ENCODE measurements around the gene DIRAS1. TPM values are rescaled to one million over a fixed set of nuclear protein-coding genes. Genes with fewer than 3 reads are reported as not detected.

The DIRAS1 gene
- total RNA-seq, 1 experiment from 2014 or later: 7.8 TPM

DNA sequence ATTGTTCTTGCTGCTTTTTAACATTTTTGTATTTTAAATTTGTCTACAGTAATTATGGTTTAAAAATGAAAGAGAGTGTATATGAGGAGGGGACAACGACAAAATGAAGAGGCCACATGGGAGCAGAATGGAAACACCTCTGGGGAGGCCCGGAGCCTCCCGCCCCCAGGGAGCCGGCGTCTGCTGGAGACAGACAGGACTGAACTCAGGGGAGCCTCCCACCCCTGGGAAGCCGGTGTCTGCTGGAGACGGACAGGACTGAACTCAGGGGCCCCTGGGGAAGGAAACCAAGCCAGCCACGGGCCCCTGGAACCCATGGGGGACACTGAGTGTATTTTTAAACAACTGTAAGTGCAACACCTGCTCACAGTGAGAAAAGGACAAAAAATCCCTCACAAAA is 35.3 kb upstream of the DIRAS1 start:
- no peaks in the 10 kb centered on the region for H3K9me3 Mint-ChIP-seq
- no peaks in the 10 kb centered on the region for H3K23me2 ChIP-seq (ENCODE audit: insufficient read length, low read depth, low read length, poor library complexity, severe bottlenecking)
- no peak overlapping the region for H3T11ph ChIP-seq (ENCODE audit: low read length)
- no peaks in the 10 kb centered on the region for H4K20me1 ChIP-seq (ENCODE audit: control insufficient read depth, insufficient read depth, insufficient read length)
- H3K79me1 ChIP-seq (ENCODE audit: insufficient read depth, low read depth, low read length, poor library complexity, severe bottlenecking): no peaks in the 10 kb centered on the region
- no peak overlapping the region for H2AK5ac ChIP-seq (ENCODE audit: insufficient read length, low read length)
- TF ChIP-seq, protein P1, sequence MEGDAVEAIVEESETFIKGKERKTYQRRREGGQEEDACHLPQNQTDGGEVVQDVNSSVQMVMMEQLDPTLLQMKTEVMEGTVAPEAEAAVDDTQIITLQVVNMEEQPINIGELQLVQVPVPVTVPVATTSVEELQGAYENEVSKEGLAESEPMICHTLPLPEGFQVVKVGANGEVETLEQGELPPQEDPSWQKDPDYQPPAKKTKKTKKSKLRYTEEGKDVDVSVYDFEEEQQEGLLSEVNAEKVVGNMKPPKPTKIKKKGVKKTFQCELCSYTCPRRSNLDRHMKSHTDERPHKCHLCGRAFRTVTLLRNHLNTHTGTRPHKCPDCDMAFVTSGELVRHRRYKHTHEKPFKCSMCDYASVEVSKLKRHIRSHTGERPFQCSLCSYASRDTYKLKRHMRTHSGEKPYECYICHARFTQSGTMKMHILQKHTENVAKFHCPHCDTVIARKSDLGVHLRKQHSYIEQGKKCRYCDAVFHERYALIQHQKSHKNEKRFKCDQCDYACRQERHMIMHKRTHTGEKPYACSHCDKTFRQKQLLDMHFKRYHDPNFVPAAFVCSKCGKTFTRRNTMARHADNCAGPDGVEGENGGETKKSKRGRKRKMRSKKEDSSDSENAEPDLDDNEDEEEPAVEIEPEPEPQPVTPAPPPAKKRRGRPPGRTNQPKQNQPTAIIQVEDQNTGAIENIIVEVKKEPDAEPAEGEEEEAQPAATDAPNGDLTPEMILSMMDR (conservative IDR thresholded peaks at IDR 0.05): no peak
- no peaks in the 10 kb centered on the region for H3K9me3 ChIP-seq (ENCODE audit: control insufficient read depth, low read depth, low read length)
- no CpG with 5 or more reads among the region's 8 CpGs for WGBS (ENCODE audit: extremely low coverage, insufficient read length, low lambda C conversion rate)
- H3K4me3 Mint-ChIP-seq: no peak overlapping the region
- no peak overlapping the region for H2AFZ ChIP-seq (ENCODE audit: low read length)
- no peaks in the 10 kb centered on the region for H3K4me1 ChIP-seq (ENCODE audit: insufficient read depth, low read length)
- H2BK20ac ChIP-seq (ENCODE audit: low read depth, low read length, poor library complexity, severe bottlenecking): no peak overlapping the region
- H3K4me1 Mint-ChIP-seq: no peaks in the 10 kb centered on the region
- no peak overlapping the region for H3K4me2 ChIP-seq (ENCODE audit: insufficient read depth, insufficient read length, low read length)
- H3K4ac ChIP-seq (ENCODE audit: low read depth, low read length): no peak overlapping the region
- H3K14ac ChIP-seq (ENCODE audit: insufficient read depth, low read length): no peak overlapping the region
- no peak overlapping the region for H3K27ac Mint-ChIP-seq
- no peak overlapping the region for H3K27ac ChIP-seq (ENCODE audit: insufficient read length, low read depth, low read length)
- H3K56ac ChIP-seq (ENCODE audit: insufficient read length, low read depth, low read length): no peak overlapping the region
- no peaks in the 10 kb centered on the region; the same call in 1 of the 2 replicates for H3K27me3 Mint-ChIP-seq (ENCODE audit: low read depth)
- H3K79me2 ChIP-seq (ENCODE audit: insufficient read depth, low read length): no peaks in the 10 kb centered on the region
- DNase-seq: no peak
- no peak overlapping the region for H2BK15ac ChIP-seq (ENCODE audit: low read depth, low read length)
- H2BK120ac ChIP-seq (ENCODE audit: low read depth, low read length, poor library complexity, severe bottlenecking): no peak overlapping the region
- no peak overlapping the region for H2BK12ac ChIP-seq (ENCODE audit: insufficient read length, low read depth, low read length)
- H3K18ac ChIP-seq (ENCODE audit: insufficient read length, low read depth, low read length): no peak overlapping the region
- no peak overlapping the region for H2BK5ac ChIP-seq (ENCODE audit: insufficient read length, low read length)
- no peaks in the 10 kb centered on the region for H3K27me3 ChIP-seq (ENCODE audit: insufficient read depth, low read length)
- no peak overlapping the region for H4K91ac ChIP-seq (ENCODE audit: insufficient read length, low read depth, low read length)
- H4K5ac ChIP-seq (ENCODE audit: insufficient read length, low read depth, low read length): no peak overlapping the region
- no peak overlapping the region for H4K8ac ChIP-seq (replicated peaks; ENCODE audit: insufficient read length, low read depth, low read length)
- H3K9ac ChIP-seq (ENCODE audit: extremely low read depth, insufficient read length, low read length): no peak overlapping the region
- no peak overlapping the region for H3K23ac ChIP-seq (ENCODE audit: insufficient read length, low read depth, low read length)
- peaks cover 13 to 69% (median 56%) of the 10 kb centered on the region in 3 experiments; a peak in 6 of 7 replicates for H3K36me3 Mint-ChIP-seq (ENCODE audit: insufficient read depth in 1 of 3, low read depth in 3 of 3)

Data from H9 (cell line).